Right renal cortex interstitium (tissue), 3 donors: ENCODE measurements around the gene CNDP1. TPM values are rescaled to one million over a fixed set of nuclear protein-coding genes. Genes with fewer than 3 reads are reported as not detected.
"Not testable (repeated sequence)": the region's sequence is repeated elsewhere in the genome, so short reads cannot be mapped to it uniquely, and the experiment has no call there.

Source experiments
- DNase-seq, 3 donors: peaks; one replicate each; pipeline ENCODE4 v3.0.0-alpha.2; 2013; ENCODE audit warnings: low read depth in 3 of 3, low spot score in 2 of 3
- polyA plus RNA-seq, 3 donors: library from polyadenylated mRNA; unstranded; fragments of 120-200 nt; gene quantifications; one replicate each; pipeline ENCODE4 v1.2.1, GENCODE V29; 2013; ENCODE audit not compliant: insufficient read length in 3 of 3

The CNDP1 gene
- polyA plus RNA-seq, 3 donors, result 0.75 to 1.5 (median 1.2) TPM

DNA sequence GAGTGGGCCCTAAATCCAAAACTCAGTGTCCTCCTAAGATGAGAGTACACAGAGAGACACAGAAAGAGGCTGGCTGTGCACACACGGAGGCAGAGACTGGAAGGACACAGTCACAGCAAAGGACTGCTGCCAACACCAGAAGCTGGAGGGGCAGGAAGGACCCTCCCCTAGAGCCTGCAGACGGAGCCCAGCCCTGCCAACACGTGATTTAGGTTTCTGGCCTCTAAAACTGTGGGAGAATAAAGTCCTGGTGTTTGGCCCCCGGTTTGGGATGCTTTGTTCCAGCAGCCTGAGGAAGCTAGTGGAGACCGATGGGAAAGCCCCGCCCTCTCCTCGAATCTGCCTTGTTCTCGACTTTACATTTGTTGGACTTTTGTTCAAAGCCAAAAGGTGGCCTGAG lies 10.6 kb downstream of the CNDP1 start:
- no peak for DNase-seq

DNA sequence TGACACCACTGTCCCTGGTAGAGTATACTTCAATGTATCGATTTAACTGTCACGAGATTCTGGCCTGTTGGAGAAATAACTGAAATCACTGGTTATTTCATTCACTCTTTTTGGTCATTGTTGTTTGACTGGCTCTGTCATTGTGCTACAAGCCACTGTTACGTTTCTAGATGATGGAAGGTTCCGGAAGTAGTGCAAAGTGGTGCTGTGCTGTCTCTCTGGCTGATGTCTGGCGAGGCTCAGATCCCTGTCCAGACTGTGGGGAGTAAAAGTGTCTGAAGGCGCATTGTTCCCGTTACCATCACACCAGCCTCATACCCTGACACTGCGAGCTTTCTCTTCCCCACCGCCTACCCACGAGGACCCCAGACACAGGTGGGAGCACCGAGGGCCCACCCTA lies 11.7 kb downstream of the CNDP1 start:
- no peak for DNase-seq

DNA sequence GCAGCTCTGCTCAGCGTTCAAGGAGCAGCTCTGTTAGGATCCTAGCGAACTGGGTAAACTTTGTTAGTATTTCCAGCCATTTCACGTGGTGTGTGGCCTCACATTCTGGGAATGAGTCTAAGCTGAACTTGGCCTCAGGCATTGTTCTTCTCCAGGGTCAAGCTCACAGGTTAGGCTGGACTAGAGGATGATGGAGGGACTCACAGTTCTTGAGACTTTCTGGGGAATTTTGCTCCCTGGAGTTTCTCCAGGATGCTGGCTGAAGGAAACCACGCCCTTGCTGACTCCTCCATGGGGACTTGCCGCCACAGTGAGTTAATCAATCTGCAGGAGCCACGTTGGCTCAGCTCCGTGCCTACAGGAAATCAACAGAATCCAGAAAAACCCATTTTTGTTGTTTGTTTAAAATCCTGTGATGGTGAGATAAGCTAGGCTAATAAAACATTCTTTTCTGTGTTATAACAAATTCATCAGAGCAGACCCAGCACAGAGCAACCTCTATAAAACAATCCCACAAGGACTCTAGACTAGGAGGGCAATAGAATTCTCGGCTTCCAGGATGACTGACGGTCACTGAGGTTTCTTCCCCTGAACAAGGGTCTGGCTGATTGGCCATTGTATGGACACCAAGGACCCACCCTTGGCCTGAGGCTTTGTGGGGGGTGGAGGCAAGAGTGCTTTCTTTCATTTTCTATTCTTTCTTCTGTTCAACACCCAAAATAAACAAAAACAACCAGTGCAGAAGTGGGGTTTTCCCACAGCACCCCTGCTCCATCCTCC lies 12.6 kb downstream of the CNDP1 start:
- DNase-seq, result no peak

DNA sequence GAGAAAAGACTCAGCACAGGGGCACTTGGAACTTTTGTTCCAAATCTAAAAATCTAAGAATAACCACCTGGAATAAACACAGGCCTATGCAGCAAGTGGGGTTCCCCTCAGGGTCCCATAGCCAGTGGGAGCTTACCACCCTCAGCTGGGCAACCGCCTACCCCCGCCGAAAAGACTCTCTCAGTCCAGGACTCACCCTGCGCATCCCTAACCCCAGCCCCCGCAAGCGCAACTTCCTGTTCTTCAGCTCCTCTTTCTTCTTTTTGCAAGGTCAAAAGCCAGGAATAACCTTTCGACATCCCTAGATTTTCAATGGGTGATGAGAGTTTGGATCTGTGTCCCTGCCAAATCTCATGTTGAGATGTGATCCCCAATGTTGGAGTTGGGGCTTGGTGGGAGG lies 13.6 kb downstream of the CNDP1 start:
- DNase-seq, result no peak

DNA sequence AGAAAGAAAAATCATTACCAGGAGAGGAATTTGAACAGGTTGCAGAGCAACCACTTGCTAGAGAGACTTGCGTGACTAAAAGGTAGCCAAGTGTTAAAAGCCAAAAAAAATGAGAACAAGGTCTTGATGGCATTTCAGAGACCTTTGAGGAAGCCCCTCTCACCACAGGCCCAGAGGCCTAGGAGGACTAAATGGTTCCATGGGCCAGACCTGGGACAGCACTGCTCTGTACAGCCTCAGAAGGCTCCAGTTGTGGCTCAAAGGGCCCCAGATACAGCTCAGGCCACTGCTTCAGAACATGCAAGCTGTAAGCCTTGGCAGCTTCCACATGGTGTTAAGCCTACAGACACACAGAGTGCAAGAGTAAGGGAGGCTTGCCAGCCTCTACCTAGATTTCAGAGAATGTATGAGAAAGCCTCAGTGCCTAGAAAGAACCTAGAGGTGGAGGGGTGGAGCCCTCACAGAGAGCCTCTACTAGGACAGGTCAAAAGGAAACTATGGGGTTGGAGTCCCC lies 15.3 kb downstream of the CNDP1 start:
- no peak for DNase-seq

DNA sequence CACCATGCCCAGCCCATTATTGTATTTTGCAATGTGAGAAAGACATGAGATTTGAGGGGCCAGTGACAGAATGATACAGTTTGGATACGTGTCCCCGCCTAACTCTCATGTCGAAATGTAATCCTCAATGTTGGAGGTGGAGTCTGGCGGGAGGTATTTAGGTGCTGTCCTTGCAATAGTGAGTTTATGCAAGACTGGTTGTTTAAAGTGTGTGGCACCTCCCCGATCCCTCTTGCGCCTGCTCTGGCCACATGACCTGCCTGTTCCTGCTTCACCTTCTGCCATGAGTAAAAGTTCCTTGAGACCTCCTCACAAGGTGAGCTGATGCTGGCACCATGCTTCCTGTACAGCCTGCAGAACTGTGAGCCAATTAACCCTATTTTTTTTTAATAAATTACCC lies 16.6 kb downstream of the CNDP1 start:
- no peak for DNase-seq

DNA sequence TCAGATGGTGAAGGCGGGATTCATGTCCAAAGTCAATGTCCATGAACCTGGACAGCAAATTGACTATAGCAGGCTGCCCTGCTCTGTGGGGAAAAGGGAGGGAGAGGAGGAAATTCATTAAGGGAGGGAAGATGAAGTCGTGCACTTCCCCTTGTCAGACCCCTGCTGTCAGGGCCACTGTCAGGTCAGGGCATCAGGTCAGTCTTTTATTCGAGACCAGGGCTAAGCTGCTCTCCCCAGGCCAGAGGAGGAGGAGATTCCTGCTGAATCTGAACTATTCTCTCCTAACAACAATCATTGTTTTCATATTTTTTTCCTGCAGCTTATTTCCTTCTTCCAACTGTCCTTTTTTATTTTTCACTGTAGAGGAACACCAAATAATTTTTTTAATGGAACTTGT lies 17.2 kb downstream of the CNDP1 start:
- DNase-seq, result no peak

DNA sequence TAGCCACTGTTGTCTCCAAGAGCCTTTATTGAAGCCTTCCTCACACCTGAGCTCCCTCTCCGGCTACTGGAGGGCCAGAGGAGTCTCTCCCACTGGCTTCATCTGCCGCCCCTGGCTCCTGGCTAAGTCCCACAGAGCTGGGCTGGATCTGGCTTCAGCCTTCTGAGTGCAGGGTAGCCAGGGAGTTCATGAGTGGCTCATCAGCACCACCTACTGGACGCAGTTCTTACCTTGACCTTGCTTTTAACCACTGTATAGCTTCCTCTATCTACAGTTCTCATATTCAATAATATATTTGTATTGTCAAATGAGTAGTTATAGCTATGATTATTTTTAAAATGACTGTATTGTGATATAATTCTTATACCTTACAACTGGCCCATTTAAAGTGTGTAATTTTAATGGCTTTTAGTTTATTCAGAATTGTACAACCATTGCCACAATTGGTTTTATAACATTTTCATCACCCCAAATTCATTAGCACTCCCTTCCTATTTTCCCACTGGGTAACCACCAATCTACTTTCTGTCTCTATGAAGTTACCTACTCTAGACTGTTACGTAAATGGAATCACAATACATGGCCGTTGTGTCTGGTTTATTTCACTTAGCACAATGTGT lies 17.7 kb downstream of the CNDP1 start:
- DNase-seq, result peak; percentile 69 to 77 (median 69)

DNA sequence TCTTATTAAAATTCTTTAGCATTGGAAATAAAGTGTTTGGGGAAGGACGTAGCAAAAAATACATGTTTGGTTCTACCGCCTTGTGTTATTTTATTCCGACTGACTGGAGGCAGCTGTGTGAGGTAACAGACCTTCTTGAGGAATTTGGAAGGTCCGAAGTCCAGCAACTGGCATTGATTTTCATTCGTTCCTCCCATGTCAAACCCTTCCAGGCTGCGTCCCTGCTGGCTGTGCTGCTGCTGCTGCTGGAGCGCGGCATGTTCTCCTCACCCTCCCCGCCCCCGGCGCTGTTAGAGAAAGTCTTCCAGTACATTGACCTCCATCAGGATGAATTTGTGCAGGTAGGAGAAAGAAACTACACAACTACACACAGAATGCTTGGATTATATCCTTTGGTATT lies 21.8 kb downstream of the CNDP1 start:
- DNase-seq, result no peak

DNA sequence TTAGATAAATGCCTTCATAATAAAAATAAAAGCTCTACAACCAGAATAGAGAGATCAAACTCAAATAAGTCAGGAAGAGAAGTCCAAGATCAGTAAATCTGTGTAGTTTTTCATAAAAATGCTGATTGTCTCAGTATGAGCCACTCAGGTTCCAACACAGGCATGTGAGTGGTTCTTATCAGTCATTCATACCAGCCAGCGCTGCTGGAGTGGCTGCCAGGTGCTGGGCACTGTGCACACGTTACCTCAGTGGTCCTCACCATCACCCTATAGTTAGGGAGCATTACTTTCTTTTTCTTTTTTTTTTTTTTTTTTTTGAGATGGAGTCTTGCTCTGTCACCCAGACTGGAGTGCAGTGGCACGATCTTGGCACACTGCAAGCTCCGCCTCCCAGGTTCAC lies 23.8 kb downstream of the CNDP1 start:
- no peak for DNase-seq

DNA sequence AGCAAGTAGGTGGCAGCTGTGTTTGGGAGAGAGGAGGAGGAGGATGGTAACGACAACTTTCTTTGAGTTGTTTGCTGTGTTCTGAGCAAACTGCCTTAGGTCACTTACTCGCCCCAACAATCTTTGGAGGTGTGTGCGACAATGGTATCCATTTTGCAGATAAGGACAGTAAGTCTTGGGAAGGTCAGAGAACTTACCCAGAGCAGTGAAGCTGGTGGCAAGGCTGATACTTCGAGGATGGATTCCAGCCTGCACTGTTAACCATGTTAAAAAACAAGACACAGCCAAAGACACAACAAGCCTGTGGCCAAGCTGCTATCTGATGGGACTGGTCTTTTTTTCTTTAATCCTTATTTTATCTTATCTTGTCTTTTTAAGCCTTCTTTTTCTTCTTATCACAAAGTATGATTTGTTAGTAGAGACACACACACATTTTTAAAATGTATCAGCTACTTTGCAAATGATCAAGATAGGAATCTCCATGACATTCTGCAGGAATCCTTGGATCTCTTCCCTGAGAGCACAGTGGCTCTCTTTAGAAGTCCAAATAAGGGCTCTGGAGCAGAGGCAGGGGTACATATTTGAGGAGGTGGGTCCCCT lies 27.9 kb downstream of the CNDP1 start:
- DNase-seq, result no peak

DNA sequence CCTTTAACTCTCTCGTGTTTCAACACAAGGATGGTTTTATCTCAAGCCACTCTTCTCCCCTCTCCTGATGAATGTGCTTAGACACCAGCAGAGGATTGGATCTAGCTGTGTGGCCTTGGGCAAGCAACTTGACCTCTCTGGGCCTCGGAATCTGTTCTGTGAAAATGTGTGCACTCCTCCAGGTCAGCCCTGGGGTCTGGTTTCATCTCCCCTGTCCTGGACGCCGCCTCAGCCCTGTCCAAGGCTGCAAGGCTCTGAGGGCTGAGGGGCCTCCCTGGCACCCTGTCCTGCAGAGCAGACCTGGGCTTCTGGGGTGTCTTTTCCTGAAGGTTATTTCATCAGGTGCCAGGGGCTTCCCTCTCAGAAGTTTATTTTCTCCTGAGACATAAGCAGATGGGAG lies 28.5 kb downstream of the CNDP1 start:
- DNase-seq, result no peak

DNA sequence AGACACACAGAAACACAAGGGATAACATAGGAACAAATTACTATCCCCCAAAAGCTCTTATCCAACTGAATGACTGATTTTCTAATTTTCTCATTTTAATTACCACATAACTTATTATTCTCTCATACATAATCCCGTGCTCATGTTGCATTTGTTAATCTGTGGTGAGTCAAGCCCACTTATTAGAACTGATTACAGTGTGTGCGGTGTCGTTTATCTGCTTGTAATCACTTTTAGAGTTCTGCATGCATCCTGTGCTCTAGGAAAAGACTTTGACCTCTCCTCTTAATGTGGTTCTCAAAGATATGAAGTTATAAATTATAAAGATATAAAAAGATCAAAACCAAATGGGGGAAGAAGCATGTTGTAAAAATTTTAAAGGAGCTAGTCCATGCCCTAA lies 29.7 kb downstream of the CNDP1 start:
- DNase-seq, result no peak

DNA sequence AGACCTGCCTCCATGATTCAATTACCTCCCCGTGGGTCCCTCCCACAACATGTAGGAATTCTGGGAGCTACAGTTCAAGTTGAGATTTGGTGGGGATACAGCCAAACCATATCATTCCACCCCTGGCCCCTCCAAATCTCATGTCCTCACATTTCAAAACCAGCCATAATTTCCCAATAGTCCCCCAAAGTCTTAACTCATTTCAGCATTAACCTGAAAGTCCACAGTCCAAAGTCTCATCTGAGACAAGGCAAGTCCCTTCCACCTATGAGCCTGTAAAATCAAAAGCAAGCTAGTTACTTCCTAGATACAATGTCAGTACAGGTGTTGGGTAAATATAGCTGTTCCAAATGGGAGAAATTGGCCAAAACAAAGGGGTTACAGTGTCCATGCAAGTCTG lies 30.9 kb downstream of the CNDP1 start:
- not testable (repeated sequence) for DNase-seq

DNA sequence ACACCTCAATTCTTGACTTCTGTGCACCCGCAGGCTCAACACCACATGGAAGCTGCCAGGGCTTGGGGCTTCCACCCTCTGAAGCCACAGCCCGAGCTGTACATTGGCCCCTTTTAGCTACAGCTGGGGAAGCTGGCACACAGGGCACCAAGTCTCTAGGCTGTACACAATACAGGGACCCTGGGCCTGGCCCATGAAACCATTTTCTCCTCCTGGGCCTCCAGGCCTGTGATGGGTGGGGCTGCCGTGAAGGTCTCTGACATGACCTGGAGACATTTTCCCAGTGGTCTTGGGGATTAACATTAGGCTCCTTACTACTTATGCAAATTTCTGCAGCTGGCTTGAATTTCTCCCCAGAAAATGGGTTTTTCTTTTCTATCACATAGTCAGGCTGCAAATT lies 31.7 kb downstream of the CNDP1 start:
- not testable (repeated sequence) for DNase-seq

DNA sequence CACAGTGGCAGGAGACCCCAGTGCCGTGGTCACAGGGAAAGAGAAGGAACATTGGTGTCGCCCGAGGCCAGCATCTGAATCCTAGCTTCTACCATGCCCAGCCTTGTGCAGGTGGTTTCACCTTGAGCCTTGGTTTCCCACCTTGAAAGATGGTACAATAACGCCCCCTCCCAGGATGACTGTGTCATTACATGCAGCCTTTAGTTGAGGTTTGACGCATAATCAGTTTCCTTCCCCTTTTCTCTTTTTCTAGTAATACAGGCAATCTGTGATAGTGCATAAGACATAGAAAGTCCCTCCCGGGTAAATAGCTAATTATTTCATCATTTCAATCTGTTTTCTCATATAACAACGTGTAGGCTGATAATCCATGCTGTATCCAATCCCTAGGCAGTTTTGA lies 33.5 kb downstream of the CNDP1 start:
- no peak for DNase-seq

DNA sequence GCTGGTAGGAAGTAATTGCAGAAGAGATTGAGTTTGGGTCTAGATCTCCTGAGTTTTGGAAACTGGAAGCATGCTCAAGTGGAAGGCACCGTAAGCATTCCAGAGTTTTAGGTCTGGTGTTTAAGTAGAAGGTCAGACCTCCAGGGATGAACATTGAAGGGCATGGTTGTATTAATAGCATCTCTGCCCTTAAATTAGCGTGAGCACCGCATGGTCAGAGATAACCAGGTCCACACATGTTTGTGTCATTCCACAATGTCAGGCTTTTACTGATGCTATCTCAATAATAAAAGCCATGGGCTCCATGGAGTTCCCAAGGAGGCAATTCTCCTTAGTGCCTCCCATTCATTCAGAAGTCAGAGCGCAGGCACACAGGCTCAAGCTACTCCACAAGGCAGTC lies 35.1 kb downstream of the CNDP1 start:
- no peak for DNase-seq

DNA sequence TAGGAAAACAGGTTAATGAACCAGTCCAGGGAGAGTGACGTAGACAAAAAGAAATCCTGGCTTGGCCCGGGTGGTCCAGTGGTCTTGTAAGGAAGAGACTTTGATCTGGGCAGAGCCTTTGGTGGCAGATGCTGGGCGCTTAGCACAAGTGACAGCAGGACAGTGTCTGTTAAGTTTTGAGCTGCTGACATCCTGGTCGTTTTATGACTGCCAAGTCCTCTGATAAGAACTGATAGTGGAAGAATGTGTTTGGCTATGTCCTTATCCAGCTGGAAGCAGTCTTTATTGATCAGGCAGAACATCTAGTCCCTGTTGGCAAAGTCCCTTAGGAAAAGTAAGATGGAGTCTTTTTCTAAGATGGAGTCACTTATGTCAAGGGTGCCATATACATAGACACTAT lies 36.0 kb downstream of the CNDP1 start:
- no peak for DNase-seq

DNA sequence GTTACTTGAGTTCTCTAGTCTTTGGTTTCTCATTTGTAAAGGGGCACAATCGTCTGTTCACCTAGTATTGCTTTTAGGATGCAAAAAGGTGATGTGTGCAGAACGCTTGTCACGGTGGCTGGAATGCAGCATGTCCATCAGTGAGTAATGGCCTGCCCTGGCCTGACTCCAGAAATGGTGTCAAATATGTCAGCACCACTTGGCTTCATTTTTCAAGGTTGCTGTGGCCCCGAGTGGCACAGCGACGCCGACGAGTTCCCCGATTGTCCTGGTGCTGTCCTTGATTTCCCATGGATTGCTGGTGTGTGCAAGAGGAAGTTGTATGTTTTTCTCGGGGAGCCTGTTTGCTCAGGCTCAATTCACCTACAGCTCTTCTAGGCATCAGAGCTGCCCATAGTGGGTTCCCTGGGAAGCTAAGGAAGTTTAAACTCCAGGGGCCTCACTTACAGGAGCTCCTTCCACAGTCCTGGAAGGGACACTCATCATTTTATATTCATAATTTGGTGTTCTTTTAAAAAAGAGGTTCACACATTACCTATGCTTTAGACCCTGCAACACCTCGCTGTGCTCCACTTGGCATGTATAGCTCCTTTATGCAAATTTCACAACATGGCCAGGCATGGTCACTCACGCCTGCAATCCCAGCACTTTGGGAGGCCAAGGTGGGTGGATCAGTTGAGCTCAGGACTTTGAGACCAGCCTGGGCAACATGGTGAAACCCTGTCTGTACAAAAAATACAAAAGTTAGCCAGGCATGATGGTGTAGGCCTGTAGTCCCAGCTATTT lies 37.8 kb downstream of the CNDP1 start:
- DNase-seq, result no peak

DNA sequence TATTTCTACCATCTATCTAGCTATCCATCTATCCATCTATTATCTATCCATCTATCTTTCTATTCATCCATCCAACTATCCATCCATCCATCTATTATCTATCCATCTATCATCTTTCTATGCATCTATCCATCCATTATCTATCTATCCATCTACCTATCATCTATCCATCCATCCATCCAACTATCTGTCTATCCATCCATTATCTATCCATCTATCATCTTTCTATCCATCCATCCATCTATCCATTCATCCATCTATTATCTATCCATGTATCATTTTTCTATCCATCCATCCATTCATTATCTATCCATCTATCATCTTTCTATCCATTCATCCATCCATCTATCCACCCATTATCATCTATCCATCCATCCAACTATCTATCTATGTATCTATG lies 38.8 kb downstream of the CNDP1 start:
- no peak for DNase-seq

DNA sequence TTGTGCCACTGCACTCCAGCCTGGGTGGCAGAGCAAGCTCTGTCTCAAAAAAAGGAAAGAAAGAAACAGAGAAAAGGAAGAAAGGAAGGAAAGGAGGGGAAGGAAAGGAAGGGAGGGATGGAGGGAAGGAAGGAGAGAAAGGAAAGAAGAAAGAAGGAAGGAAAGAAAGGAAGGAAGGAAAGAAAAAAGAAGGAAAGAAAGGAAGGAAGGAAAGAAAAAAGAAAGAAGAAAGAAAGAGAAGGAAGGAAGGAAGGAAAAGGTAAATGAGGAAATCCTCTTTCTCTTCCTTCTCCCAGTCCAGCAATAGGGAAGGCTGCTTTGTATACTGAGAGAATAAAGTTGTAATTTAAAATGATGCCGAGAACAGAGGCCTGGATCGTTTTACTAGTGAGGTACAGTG lies 40.6 kb downstream of the CNDP1 start:
- no peak for DNase-seq
